H1 (cell line): Measurements from ENCODE around the gene RPTOR. TPM values are rescaled to one million over a fixed set of nuclear protein-coding genes. Genes with fewer than 3 reads are reported as not detected.

Experiments
- BRCA1 ChIP-seq: IDR thresholded peaks from 2 replicates; pipeline ENCODE4 v1.6.1; 2012; ENCODE audit warnings: low read depth, low read length, improper control_type of control experiment
- MAFK ChIP-seq: IDR thresholded peaks from 2 replicates; pipeline ENCODE4 v1.6.1; 2012; ENCODE audit warnings: low read depth, mild to moderate bottlenecking, improper control_type of control experiment, low read length
- NRF1 ChIP-seq: IDR thresholded peaks from 2 replicates; pipeline ENCODE4 v1.6.1; 2011; ENCODE audit warnings: mild to moderate bottlenecking, low read depth, low read length, improper control_type of control experiment
- POLR2AphosphoS5 ChIP-seq: IDR thresholded peaks from 2 replicates; pipeline ENCODE4 v1.6.1; 2011; ENCODE audit warnings: low read depth, low read length
- SAP30 ChIP-seq: fragments of 300-600 bp; sonication (generic); IDR thresholded peaks from 2 replicates; pipeline ENCODE4 v1.7.1; 2012; ENCODE audit warnings: low read length, moderate library complexity, mild to moderate bottlenecking, inconsistent platforms; ENCODE audit not compliant: insufficient read depth, insufficient replicate concordance
- YY1 ChIP-seq: IDR thresholded peaks from 2 replicates; pipeline ENCODE4 v1.6.1; 2011; ENCODE audit warnings: low read depth, mild to moderate bottlenecking, low read length
- polyA plus RNA-seq, 7 experiments: library from polyadenylated mRNA; depleted of rRNA in 3 of 7; stranded (reverse) in 5 of 7; unstranded in 2 of 7; fragments of >200 nt in 5 of 7; fragments of 200-250 nt in 2 of 7; gene quantifications; 1 replicate in 5 of 7; 2 replicates in 1 of 7; 4 replicates in 1 of 7; pipeline versions ENCODE4 v1.2.1 to v1.2.3, GENCODE V29; 2011 to 2013; ENCODE audit warnings: missing spikeins in 2 of 7, mixed read lengths in 2 of 7
- total RNA-seq: library from RNA; stranded (reverse); fragmentation: NEBNext Ultra II Directional; extraction: Animal tissue kit (Norgen Biotek cat#: 25700); gene quantifications from 2 replicates; pipeline ENCODE4 v1.2.1, GENCODE V29; 2021
- TF ChIP-seq, protein P1 (sequence below): IDR thresholded peaks from 2 replicates; pipeline ENCODE4 v1.6.1; 2012; ENCODE audit warnings: inconsistent platforms
- TF ChIP-seq, protein P2 (sequence below): fragments of 300-600 bp; sonication (generic); IDR thresholded peaks from 2 replicates; pipeline ENCODE4 v1.7.1; 2012; ENCODE audit warnings: low read length, moderate library complexity, mild to moderate bottlenecking, inconsistent platforms; ENCODE audit not compliant: insufficient replicate concordance

Gene RPTOR
- total and polyA plus RNA-seq, 2 of the 8 experiments (the other 6 are each of a cell fraction or from before 2014, with no cell fraction given), result 6.9 to 28.7 TPM

DNA sequence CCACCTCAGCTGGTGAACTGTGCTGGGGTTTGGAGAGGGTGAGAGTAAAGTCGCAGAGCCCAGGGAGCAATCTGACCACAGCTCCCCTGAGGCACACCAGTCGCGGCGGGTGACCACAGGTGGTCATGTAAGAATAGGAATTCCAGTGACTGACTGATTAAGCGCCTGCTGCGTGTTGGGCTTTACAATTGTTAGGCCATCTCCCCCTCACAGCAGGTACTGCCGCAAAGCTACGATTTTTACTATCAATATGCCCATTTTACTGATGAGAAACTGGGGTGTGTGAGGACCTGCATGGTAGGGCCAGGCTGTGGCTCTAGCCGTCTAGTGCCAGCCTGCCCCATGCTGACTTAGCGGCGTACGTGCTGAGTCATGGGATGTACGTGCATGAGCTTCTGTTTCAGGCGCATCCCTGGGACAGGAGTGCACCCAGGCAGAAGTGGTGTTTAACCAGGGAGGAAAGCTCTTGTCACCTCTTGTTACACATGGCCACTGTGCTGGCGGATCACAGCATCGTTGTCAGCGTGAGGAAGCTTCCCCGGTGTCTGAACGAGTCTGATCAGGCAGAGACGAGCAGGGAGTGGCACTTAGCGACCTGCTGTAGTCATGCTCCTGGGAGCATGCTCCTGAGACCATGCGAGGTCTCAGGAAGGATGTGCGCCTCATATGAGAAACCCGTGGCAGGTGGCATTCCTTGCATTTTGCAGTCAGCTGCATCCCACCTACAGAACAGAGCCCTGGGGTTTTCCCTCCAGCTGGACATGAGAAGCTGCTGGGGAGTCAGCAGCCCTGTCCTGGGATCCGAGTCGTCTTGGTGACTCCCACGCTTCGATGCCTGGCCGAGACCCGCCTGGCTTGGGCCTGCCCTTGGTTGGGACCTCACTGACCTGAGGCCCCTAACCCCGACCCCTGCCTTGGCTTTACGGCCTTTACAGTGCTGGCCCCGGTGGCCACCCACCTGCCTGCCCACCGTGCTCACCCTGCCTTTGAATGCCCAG is 283.3 kb downstream of the RPTOR start (continued):
- TF ChIP-seq, protein P1, sequence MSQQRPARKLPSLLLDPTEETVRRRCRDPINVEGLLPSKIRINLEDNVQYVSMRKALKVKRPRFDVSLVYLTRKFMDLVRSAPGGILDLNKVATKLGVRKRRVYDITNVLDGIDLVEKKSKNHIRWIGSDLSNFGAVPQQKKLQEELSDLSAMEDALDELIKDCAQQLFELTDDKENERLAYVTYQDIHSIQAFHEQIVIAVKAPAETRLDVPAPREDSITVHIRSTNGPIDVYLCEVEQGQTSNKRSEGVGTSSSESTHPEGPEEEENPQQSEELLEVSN, result 0 out of 2 replicates have a peak, but pooled peaks have one; percentile 36
- TF ChIP-seq MAFK, result peak; percentile 84
- no peak for TF ChIP-seq YY1
- TF ChIP-seq NRF1, result no peak
- no peak for TF ChIP-seq BRCA1
- TF ChIP-seq POLR2AphosphoS5, result peak; percentile 33; the same call in 1 of the 2 replicates
- no peak for TF ChIP-seq SAP30
- TF ChIP-seq, protein P2, sequence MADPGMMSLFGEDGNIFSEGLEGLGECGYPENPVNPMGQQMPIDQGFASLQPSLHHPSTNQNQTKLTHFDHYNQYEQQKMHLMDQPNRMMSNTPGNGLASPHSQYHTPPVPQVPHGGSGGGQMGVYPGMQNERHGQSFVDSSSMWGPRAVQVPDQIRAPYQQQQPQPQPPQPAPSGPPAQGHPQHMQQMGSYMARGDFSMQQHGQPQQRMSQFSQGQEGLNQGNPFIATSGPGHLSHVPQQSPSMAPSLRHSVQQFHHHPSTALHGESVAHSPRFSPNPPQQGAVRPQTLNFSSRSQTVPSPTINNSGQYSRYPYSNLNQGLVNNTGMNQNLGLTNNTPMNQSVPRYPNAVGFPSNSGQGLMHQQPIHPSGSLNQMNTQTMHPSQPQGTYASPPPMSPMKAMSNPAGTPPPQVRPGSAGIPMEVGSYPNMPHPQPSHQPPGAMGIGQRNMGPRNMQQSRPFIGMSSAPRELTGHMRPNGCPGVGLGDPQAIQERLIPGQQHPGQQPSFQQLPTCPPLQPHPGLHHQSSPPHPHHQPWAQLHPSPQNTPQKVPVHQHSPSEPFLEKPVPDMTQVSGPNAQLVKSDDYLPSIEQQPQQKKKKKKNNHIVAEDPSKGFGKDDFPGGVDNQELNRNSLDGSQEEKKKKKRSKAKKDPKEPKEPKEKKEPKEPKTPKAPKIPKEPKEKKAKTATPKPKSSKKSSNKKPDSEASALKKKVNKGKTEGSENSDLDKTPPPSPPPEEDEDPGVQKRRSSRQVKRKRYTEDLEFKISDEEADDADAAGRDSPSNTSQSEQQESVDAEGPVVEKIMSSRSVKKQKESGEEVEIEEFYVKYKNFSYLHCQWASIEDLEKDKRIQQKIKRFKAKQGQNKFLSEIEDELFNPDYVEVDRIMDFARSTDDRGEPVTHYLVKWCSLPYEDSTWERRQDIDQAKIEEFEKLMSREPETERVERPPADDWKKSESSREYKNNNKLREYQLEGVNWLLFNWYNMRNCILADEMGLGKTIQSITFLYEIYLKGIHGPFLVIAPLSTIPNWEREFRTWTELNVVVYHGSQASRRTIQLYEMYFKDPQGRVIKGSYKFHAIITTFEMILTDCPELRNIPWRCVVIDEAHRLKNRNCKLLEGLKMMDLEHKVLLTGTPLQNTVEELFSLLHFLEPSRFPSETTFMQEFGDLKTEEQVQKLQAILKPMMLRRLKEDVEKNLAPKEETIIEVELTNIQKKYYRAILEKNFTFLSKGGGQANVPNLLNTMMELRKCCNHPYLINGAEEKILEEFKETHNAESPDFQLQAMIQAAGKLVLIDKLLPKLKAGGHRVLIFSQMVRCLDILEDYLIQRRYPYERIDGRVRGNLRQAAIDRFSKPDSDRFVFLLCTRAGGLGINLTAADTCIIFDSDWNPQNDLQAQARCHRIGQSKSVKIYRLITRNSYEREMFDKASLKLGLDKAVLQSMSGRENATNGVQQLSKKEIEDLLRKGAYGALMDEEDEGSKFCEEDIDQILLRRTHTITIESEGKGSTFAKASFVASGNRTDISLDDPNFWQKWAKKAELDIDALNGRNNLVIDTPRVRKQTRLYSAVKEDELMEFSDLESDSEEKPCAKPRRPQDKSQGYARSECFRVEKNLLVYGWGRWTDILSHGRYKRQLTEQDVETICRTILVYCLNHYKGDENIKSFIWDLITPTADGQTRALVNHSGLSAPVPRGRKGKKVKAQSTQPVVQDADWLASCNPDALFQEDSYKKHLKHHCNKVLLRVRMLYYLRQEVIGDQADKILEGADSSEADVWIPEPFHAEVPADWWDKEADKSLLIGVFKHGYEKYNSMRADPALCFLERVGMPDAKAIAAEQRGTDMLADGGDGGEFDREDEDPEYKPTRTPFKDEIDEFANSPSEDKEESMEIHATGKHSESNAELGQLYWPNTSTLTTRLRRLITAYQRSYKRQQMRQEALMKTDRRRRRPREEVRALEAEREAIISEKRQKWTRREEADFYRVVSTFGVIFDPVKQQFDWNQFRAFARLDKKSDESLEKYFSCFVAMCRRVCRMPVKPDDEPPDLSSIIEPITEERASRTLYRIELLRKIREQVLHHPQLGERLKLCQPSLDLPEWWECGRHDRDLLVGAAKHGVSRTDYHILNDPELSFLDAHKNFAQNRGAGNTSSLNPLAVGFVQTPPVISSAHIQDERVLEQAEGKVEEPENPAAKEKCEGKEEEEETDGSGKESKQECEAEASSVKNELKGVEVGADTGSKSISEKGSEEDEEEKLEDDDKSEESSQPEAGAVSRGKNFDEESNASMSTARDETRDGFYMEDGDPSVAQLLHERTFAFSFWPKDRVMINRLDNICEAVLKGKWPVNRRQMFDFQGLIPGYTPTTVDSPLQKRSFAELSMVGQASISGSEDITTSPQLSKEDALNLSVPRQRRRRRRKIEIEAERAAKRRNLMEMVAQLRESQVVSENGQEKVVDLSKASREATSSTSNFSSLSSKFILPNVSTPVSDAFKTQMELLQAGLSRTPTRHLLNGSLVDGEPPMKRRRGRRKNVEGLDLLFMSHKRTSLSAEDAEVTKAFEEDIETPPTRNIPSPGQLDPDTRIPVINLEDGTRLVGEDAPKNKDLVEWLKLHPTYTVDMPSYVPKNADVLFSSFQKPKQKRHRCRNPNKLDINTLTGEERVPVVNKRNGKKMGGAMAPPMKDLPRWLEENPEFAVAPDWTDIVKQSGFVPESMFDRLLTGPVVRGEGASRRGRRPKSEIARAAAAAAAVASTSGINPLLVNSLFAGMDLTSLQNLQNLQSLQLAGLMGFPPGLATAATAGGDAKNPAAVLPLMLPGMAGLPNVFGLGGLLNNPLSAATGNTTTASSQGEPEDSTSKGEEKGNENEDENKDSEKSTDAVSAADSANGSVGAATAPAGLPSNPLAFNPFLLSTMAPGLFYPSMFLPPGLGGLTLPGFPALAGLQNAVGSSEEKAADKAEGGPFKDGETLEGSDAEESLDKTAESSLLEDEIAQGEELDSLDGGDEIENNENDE, result peak; percentile 47
